CD14-positive monocyte (primary cell): ENCODE data around the gene MAP3K7. TPM values are rescaled to one million over a fixed set of nuclear protein-coding genes. Genes with fewer than 3 reads are reported as not detected.

Experiments
- DNase-seq, 3 donors: peaks; one replicate each; pipeline ENCODE4 v3.0.0-alpha.2; 2011 to 2022
- H2AFZ ChIP-seq: 2 replicates; pipeline ENCODE4 v1.6.0; 2012; ENCODE audit warnings: mild to moderate bottlenecking, low read depth, low read length, inconsistent platforms; ENCODE audit not compliant: insufficient read depth, poor library complexity, severe bottlenecking
- H3K27ac ChIP-seq, 2 donors: 1 replicate in 1 of 2; 2 replicates in 1 of 2; pipeline ENCODE4 v1.5.1; 2012 to 2013; ENCODE audit warnings: low read length in 2 of 2, control low read depth in 1 of 2, inconsistent platforms in 1 of 2, low read depth in 1 of 2, mild to moderate bottlenecking in 1 of 2
- H3K27me3 ChIP-seq, 2 donors: one replicate each; pipeline versions ENCODE4 v1.6.0 to v1.6.1; 2011 to 2013; ENCODE audit warnings: low read length in 2 of 2; ENCODE audit not compliant: control insufficient read depth in 2 of 2, insufficient read depth in 2 of 2
- H3K36me3 ChIP-seq, 2 donors: replicated peaks in 1 of 2; 1 replicate in 1 of 2; 2 replicates in 1 of 2; pipeline versions ENCODE4 v1.5.1 to v1.6.1; 2012 to 2013; ENCODE audit warnings: low read length in 2 of 2, control low read depth in 1 of 2, inconsistent platforms in 1 of 2, mild to moderate bottlenecking in 1 of 2; ENCODE audit not compliant: insufficient read depth in 2 of 2, control insufficient read depth in 1 of 2
- H3K4me1 ChIP-seq, 2 donors: 1 replicate in 1 of 2; 2 replicates in 1 of 2; pipeline versions ENCODE4 v1.5.1 to v1.6.1; 2012 to 2013; ENCODE audit warnings: low read length in 2 of 2, control low read depth in 1 of 2, inconsistent platforms in 1 of 2, mild to moderate bottlenecking in 1 of 2, moderate library complexity in 1 of 2; ENCODE audit not compliant: insufficient read depth in 2 of 2, control insufficient read depth in 1 of 2
- H3K4me2 ChIP-seq: replicated peaks from 2 replicates; pipeline ENCODE3; 2012; ENCODE audit warnings: low read length, moderate library complexity, mild to moderate bottlenecking; ENCODE audit not compliant: poor library complexity, severe bottlenecking; ENCODE audit errors: extremely low read depth
- H3K4me3 ChIP-seq, 3 experiments: fragments of 200-600 bp in 1 of 3; sonication (generic) in 1 of 3; replicated peaks in 1 of 3; 1 replicate in 2 of 3; 2 replicates in 1 of 3; pipeline ENCODE4 v1.5.1; 2011 to 2013; ENCODE audit warnings: low read length in 3 of 3, mild to moderate bottlenecking in 3 of 3, control low read depth in 2 of 3, low read depth in 2 of 3, inconsistent platforms in 1 of 3, moderate library complexity in 1 of 3
- H3K79me2 ChIP-seq: 2 replicates; pipeline ENCODE4 v1.6.0; 2012; ENCODE audit warnings: mild to moderate bottlenecking, control low read depth, inconsistent platforms, low read length, moderate library complexity; ENCODE audit not compliant: insufficient read depth
- H3K9ac ChIP-seq: 2 replicates; pipeline ENCODE4 v1.6.0; 2017; ENCODE audit warnings: low read length, mild to moderate bottlenecking; ENCODE audit not compliant: insufficient read depth, poor library complexity, severe bottlenecking
- H3K9me3 ChIP-seq, 2 donors: replicated peaks in 1 of 2; 1 replicate in 1 of 2; 2 replicates in 1 of 2; pipeline versions ENCODE4 v1.5.1 to v1.6.1; 2012 to 2013; ENCODE audit warnings: low read length in 2 of 2, control low read depth in 1 of 2; ENCODE audit not compliant: control insufficient read depth in 1 of 2, insufficient read depth in 1 of 2
- H4K20me1 ChIP-seq: 2 replicates; pipeline ENCODE4 v1.6.0; 2012; ENCODE audit warnings: mild to moderate bottlenecking, low read length, control low read depth, moderate library complexity; ENCODE audit not compliant: insufficient read depth
- H3K27ac Mint-ChIP-seq, 7 donors: one replicate each; pipeline ENCODE4 v1.8.0; 2020; ENCODE audit warnings: mild to moderate bottlenecking in 7 of 7, mixed read lengths in 7 of 7, moderate library complexity in 6 of 7, inconsistent platforms in 2 of 7
- H3K27me3 Mint-ChIP-seq, 3 donors: one replicate each; pipeline ENCODE4 v1.8.0; 2021 to 2022; ENCODE audit warnings: low read depth in 3 of 3, mild to moderate bottlenecking in 3 of 3, mixed read lengths in 3 of 3, moderate library complexity in 3 of 3, inconsistent platforms in 1 of 3
- H3K36me3 Mint-ChIP-seq, 2 donors: one replicate each; pipeline ENCODE4 v1.8.0; 2020; ENCODE audit warnings: mixed read lengths in 2 of 2, inconsistent platforms in 1 of 2, mild to moderate bottlenecking in 1 of 2
- H3K4me1 Mint-ChIP-seq: one replicate; pipeline ENCODE4 v1.8.0; 2020; ENCODE audit warnings: mild to moderate bottlenecking, mixed read lengths
- H3K4me3 Mint-ChIP-seq, 2 donors: one replicate each; pipeline ENCODE4 v1.8.0; 2020; ENCODE audit warnings: mild to moderate bottlenecking in 2 of 2, mixed read lengths in 2 of 2, moderate library complexity in 1 of 2
- H3K9me3 Mint-ChIP-seq, 7 donors: one replicate each; pipeline ENCODE4 v1.8.0; 2020 to 2022; ENCODE audit warnings: mixed read lengths in 7 of 7, mild to moderate bottlenecking in 6 of 7, moderate library complexity in 6 of 7, inconsistent platforms in 2 of 7
- CTCF ChIP-seq: fragments of 200-600 bp; IDR thresholded peaks from one replicate; pipeline ENCODE4 v1.8.0; 2022; ENCODE audit warnings: antibody characterized with exemption, mild to moderate bottlenecking
- WGBS: methylation state at CpG from one replicate; pipeline ENCODE4 v1.1.5; 2013; ENCODE audit warnings: missing lambda C conversion rate; ENCODE audit not compliant: insufficient coverage; 5-methylcytosine and 5-hydroxymethylcytosine counted together
- intact Hi-C, 2 donors: fragments of 100-400 bp; cut with micrococcal nuclease; formaldehyde crosslinking; loops; one replicate each; pipeline versions ENCODE4 v1.15.0 to v1.15.1; 2023
- polyA plus RNA-seq, 3 donors: library from polyadenylated mRNA; depleted of rRNA in 1 of 3; unstranded in 2 of 3; stranded (reverse) in 1 of 3; fragments of 300-500 nt in 2 of 3; fragments of >200 nt in 1 of 3; fragmentation: Illumina TruSeq in 2 of 3; gene quantifications; 1 replicate in 2 of 3; 2 replicates in 1 of 3; pipeline ENCODE4 v1.2.3, GENCODE V29; 2012 to 2021

The MAP3K7 gene
- polyA plus RNA-seq, 3 donors, result 12.4 to 20.0 (median 15.3) TPM

GRCh38 chr6:90586546-90586835 is 381 bp downstream of the MAP3K7 start:
- H3K4me1 Mint-ChIP-seq, result peaks cover 32% of the 10 kb centered on the region
- Histone ChIP-seq H4K20me1 (peaks cover 24% of the 10 kb centered on the region), H3K27ac (peak overlapping the region; percentile 91 to 97), H3K4me2 (peak overlapping the region; percentile 91), H3K79me2 (peaks cover 52% of the 10 kb centered on the region), H3K9me3 (no peaks in the 10 kb centered on the region), H3K4me3 (peak overlapping the region; percentile 93 to 97 (median 95)), H3K36me3 (no peaks in the 10 kb centered on the region), H3K9ac (peak overlapping the region; percentile 96), H2AFZ (peak overlapping the region; percentile 93), H3K4me1 (peaks cover 14 to 29% of the 10 kb centered on the region in 2 donors), H3K27me3 (peaks cover 4 to 15% of the 10 kb centered on the region in 2 donors)
- peak overlapping the region; percentile 89 to 97 for H3K4me3 Mint-ChIP-seq
- peak overlapping the region; percentile 98 to 100 (median 99) for H3K27ac Mint-ChIP-seq
- TF ChIP-seq CTCF, result no peak
- peaks cover 5 to 18% (median 7%) of the 10 kb centered on the region in 3 donors for H3K27me3 Mint-ChIP-seq
- intact Hi-C loops, result loop anchor here in 1 of 2 donors (2.0 to 10.0 kb wide), 2 partner anchors 48 to 752 kb away; no protein-coding TSS in a partner anchor
- H3K9me3 Mint-ChIP-seq, result peaks cover 0 to 2% (median 0%) of the 10 kb centered on the region in 7 donors
- DNase-seq, result no peak
- peaks cover 0 to 3% of the 10 kb centered on the region in 2 donors for H3K36me3 Mint-ChIP-seq
- WGBS, result 0% methylated on average over 17 of the region's 18 CpGs

- Histone ChIP-seq H2AFZ (no peak overlapping the region), H4K20me1 (peaks cover 41% of the 10 kb centered on the region), H3K4me2 (peak overlapping the region; percentile 91), H3K27me3 (peaks cover 4 to 12% of the 10 kb centered on the region in 2 donors), H3K4me1 (peaks cover 14 to 29% of the 10 kb centered on the region in 2 donors), H3K4me3 (no peak overlapping the region), H3K9me3 (no peaks in the 10 kb centered on the region), H3K27ac (no peak overlapping the region), H3K9ac (no peak overlapping the region), H3K36me3 (no peaks in the 10 kb centered on the region), H3K79me2 (peaks cover 70% of the 10 kb centered on the region)
- H3K4me3 Mint-ChIP-seq, result peak overlapping the region in 1 of 2 donors; percentile 6
- no peak for TF ChIP-seq CTCF
- H3K36me3 Mint-ChIP-seq, result peaks cover 0 to 3% of the 10 kb centered on the region in 2 donors
- intact Hi-C loops, result loop anchor here in 1 of 2 donors (10.0 kb wide), 1 partner anchor 750 kb away; no protein-coding TSS in a partner anchor
- peak overlapping the region in 1 of 7 donors; percentile 11 for H3K27ac Mint-ChIP-seq
- peaks cover 32% of the 10 kb centered on the region for H3K4me1 Mint-ChIP-seq
- H3K27me3 Mint-ChIP-seq, result peaks cover 5 to 14% (median 6%) of the 10 kb centered on the region in 3 donors
- DNase-seq, result no peak
- peaks cover 0 to 2% (median 0%) of the 10 kb centered on the region in 7 donors for H3K9me3 Mint-ChIP-seq
- no CpG with 5 or more reads among the region's 2 CpGs for WGBS
Observed at GRCh38 chr6:90584636-90585255, 2.1 kb downstream of the MAP3K7 start.
